LNCaP clone FGC (cell line): Measurements from ENCODE around the gene DDX50.
"Not testable (repeated sequence)": the region's sequence is repeated elsewhere in the genome, so short reads cannot be mapped to it uniquely, and the experiment has no call there.

Source experiments
- DNase-seq: peaks from one replicate; pipeline ENCODE4 v3.0.0-alpha.2; 2011; ENCODE audit warnings: low read depth
- H3K4me3 ChIP-seq: 2 replicates; pipeline ENCODE4 v1.5.1; 2011; ENCODE audit warnings: mild to moderate bottlenecking, low read depth, low read length, control low read depth
- CTCF ChIP-seq: IDR thresholded peaks from 2 replicates; pipeline ENCODE4 v1.5.1; 2012; ENCODE audit warnings: mild to moderate bottlenecking; ENCODE audit not compliant: control insufficient read depth, insufficient read depth; ENCODE audit errors: extremely low read depth

DDX50 gene

GRCh38 chr10:68901105-68901927, at the start of gene DDX50:
DDX50 (plus strand) TSS chr10:68901315; CDS start chr10:68901385, 70 bp downstream.
- TF ChIP-seq CTCF = no peak
- peak; percentile 99 for DNase-seq
- peak within 1 kb of the TSS; percentile 73 for H3K4me3 ChIP-seq

DNA sequence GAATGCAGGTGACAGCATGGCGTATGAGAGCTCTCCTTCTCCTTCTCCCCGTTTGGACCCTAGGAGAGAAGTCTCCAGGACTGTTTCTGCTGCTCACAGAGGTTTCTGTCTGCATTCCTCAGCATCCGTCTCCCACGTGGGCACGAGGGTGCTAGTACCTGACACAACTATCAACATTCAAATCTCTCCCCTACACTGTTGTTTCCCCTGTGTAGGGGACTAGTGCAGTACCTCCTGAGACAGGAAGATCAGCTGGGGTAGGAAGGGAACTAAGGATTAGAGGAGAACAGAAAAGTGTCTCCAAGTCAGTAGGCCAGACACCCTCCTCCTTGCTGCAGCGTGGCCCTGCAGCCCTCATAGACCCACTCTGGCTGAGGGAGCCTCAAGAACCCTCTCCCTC, 44.8 kb upstream of the DDX50 start:
- DNase-seq = no peak
- no peak overlapping the region for H3K4me3 ChIP-seq
- no peak for TF ChIP-seq CTCF

DNA sequence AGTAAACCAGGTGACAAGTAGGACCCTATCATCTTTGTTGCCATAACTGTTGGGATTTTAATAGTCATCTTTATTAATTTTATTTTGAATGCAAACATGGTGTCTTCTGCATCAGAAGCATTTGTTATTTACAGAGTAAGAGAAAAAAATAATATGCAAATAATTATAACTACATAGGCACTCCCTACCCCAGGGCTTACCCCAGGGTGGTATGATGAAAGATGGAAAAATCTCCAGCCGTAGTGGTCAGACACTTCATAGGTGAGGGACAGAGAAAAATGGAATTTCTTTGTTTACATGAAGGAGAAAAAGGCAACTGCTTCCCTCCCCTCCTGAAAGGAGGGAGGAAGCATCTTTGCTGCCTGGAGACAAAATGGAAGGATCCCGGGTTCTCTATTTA, 44.1 kb upstream of the DDX50 start:
- no peak overlapping the region for H3K4me3 ChIP-seq
- DNase-seq = no peak
- no peak for TF ChIP-seq CTCF

- no peak for TF ChIP-seq CTCF
- DNase-seq = no peak
- no peak overlapping the region for H3K4me3 ChIP-seq
Observed at GRCh38 chr10:68861253-68861652, 39.9 kb upstream of the DDX50 start.

GRCh38 chr10:68864611-68865010, 36.5 kb upstream of the DDX50 start:
- DNase-seq = no peak
- no peak overlapping the region for H3K4me3 ChIP-seq
- TF ChIP-seq CTCF = no peak

DNA sequence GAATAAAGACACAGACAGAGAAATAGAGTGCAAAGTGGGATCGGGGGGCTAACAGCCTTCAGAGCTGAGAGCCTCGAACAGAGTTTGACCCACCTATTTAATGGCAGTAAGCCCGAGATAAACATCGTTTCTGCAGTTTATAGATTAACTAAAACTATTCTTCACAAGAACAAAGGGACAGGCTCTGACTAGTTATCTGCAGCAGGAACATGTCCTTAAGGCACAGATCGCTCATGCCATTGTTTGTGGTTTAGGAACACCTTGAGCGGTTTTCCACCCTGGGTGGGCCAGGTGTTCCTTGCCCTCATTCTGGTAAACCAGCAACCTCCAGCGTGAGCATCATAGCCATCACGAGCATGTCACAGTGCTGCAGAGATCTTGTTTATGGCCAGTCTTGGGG, 32.9 kb upstream of the DDX50 start:
- not testable (repeated sequence) for H3K4me3 ChIP-seq, DNase-seq

GRCh38 chr10:68869623-68870022, 31.5 kb upstream of the DDX50 start:
- DNase-seq = no peak
- H3K4me3 ChIP-seq = no peak overlapping the region
- no peak for TF ChIP-seq CTCF
